HCT116 (cell line): ENCODE measurements around the gene TGM2. TPM values are rescaled to one million over a fixed set of nuclear protein-coding genes. Genes with fewer than 3 reads are reported as not detected.

Experiments
- ATAC-seq: fragments of 200-7000 bp; cut with Tn5 transposase; 2 replicates; pipeline ENCODE4 v1.9.1; 2020; ENCODE audit warnings: mild to moderate bottlenecking, moderate library complexity
- BruUV-seq: library from RNA; stranded (reverse); fragments of 400-500 nt; replicated peaks from 2 replicates; lab custom pipeline; 2021; lab: Mats Ljungman, UMichigan
- CTCF ChIA-PET: fragments of 300-600 bp; sonication (Branson Sonifier 250); formaldehyde crosslinking; loops from one replicate; lab custom pipeline; 2021; ENCODE audit warnings: antibody characterized with exemption; lab: Charles Lee
- POLR2A ChIA-PET: fragments of 300-600, 350-600 bp; sonication (Branson Sonifier 250); formaldehyde crosslinking; loops from one replicate; lab custom pipeline; 2021; ENCODE audit warnings: antibody characterized with exemption; lab: Charles Lee
- RAD21 ChIA-PET, 2 experiments: fragments of 300-600 bp; sonication (Branson Sonifier 250); formaldehyde crosslinking; loops; one replicate each; lab custom pipeline; 2023; ENCODE audit warnings: low total read pairs in 2 of 2; ENCODE audit not compliant: uncharacterized antibody in 2 of 2, unreplicated experiment in 2 of 2, low non-redundant PET in 1 of 2; lab: Charles Lee
- DNase-seq: peaks from one replicate; pipeline ENCODE4 v3.0.0-alpha.2; 2010; ENCODE audit warnings: low read depth, low spot score
- H2AFZ ChIP-seq: fragments of 200-600 bp; shearing (Covaris generic), sonication (generic); 2 replicates; pipeline ENCODE4 v1.6.1; 2017; ENCODE audit warnings: low read depth, mixed run types, mixed read lengths, antibody characterized with exemption, low read length; ENCODE audit not compliant: poor library complexity, severe bottlenecking
- H3K27ac ChIP-seq: 2 replicates; pipeline ENCODE4 v1.5.1; 2012; ENCODE audit warnings: low read depth, low read length
- H3K27me3 ChIP-seq: fragments of 200-600 bp; sonication (generic); 2 replicates; pipeline ENCODE4 v1.6.1; 2016; ENCODE audit warnings: mixed run types, low read length, mixed read lengths; ENCODE audit not compliant: insufficient read depth
- H3K36me3 ChIP-seq, 2 experiments: fragments of 200-500 bp in 1 of 2; fragments of 200-600 bp in 1 of 2; sonication (Bioruptor generic) in 1 of 2; sonication (generic) in 1 of 2; 2 replicates each; pipeline versions ENCODE4 v1.5.1 to v1.6.1; 2014 to 2016; ENCODE audit warnings: low read length in 2 of 2, inconsistent platforms in 1 of 2, mixed read lengths in 1 of 2, mixed run types in 1 of 2; ENCODE audit not compliant: insufficient read depth in 2 of 2, control insufficient read depth in 1 of 2
- H3K4me1 ChIP-seq, 2 experiments: fragments of 200-600 bp in 1 of 2; sonication (generic) in 1 of 2; 2 replicates each; pipeline versions ENCODE4 v1.5.1 to v1.6.1; 2012 to 2017; ENCODE audit warnings: low read length in 2 of 2, inconsistent platforms in 1 of 2, mild to moderate bottlenecking in 1 of 2, mixed read lengths in 1 of 2, mixed run types in 1 of 2, moderate library complexity in 1 of 2; ENCODE audit not compliant: insufficient read depth in 2 of 2, control insufficient read depth in 1 of 2
- H3K4me2 ChIP-seq: fragments of 200-600 bp; sonication (generic); 2 replicates; pipeline ENCODE4 v1.6.1; 2017; ENCODE audit warnings: mixed run types, low read length, mixed read lengths
- H3K4me3 ChIP-seq, 2 experiments: fragments of 200-600 bp in 1 of 2; sonication (generic) in 1 of 2; replicated peaks in 1 of 2; 2 replicates each; pipeline ENCODE4 v1.5.1; 2011 to 2016; ENCODE audit warnings: low read length in 2 of 2, control low read depth in 1 of 2, low read depth in 1 of 2, mild to moderate bottlenecking in 1 of 2, mixed read lengths in 1 of 2, mixed run types in 1 of 2
- H3K79me2 ChIP-seq: fragments of 200-600 bp; sonication (generic); 2 replicates; pipeline ENCODE4 v1.6.1; 2017; ENCODE audit warnings: mild to moderate bottlenecking, mixed run types, low read length, moderate library complexity, mixed read lengths; ENCODE audit not compliant: insufficient read depth
- H3K9ac ChIP-seq: fragments of 200-600 bp; sonication (generic); 2 replicates; pipeline ENCODE4 v1.6.1; 2016; ENCODE audit warnings: low read length, mixed read lengths
- H3K9me2 ChIP-seq: fragments of 200-600 bp; sonication (generic), shearing (Covaris generic); 2 replicates; pipeline ENCODE4 v1.6.1; 2017; ENCODE audit warnings: mixed run types, mild to moderate bottlenecking, moderate library complexity; ENCODE audit not compliant: insufficient read depth
- H3K9me3 ChIP-seq, 2 experiments: fragments of 200-500 bp in 1 of 2; fragments of 200-600 bp in 1 of 2; sonication (Bioruptor generic) in 1 of 2; sonication (generic) in 1 of 2; 2 replicates each; pipeline ENCODE4 v1.6.1; 2014 to 2017; ENCODE audit warnings: low read length in 2 of 2, mixed read lengths in 2 of 2, inconsistent platforms in 1 of 2, low read depth in 1 of 2, mild to moderate bottlenecking in 1 of 2, mixed run types in 1 of 2, moderate library complexity in 1 of 2; ENCODE audit not compliant: control insufficient read depth in 1 of 2, insufficient read depth in 1 of 2
- H4K20me1 ChIP-seq: fragments of 200-600 bp; sonication (generic), shearing (Covaris generic); 2 replicates; pipeline ENCODE4 v1.6.1; 2017; ENCODE audit warnings: mixed run types, mild to moderate bottlenecking, moderate library complexity; ENCODE audit not compliant: insufficient read depth
- ATF3 ChIP-seq: IDR thresholded peaks from 2 replicates; pipeline ENCODE4 v1.6.1; 2012
- CBX3 ChIP-seq: IDR thresholded peaks from 2 replicates; pipeline ENCODE4 v1.6.1; 2012; ENCODE audit warnings: low read depth
- CEBPB ChIP-seq: IDR thresholded peaks from 2 replicates; pipeline ENCODE4 v1.6.1; 2012; ENCODE audit warnings: low read depth
- EGR1 ChIP-seq: IDR thresholded peaks from 2 replicates; pipeline ENCODE4 v1.6.1; 2012; ENCODE audit warnings: low read depth
- ELF1 ChIP-seq: IDR thresholded peaks from 2 replicates; pipeline ENCODE4 v1.6.1; 2012; ENCODE audit warnings: low read depth, borderline replicate concordance
- EZH2phosphoT487 ChIP-seq: fragments of 200-600 bp; IDR thresholded peaks from 2 replicates; pipeline ENCODE4 v1.6.1; 2018; ENCODE audit warnings: antibody characterized with exemption, borderline replicate concordance
- POLR2AphosphoS5 ChIP-seq: IDR thresholded peaks from 2 replicates; pipeline ENCODE4 v1.6.1; 2011; ENCODE audit warnings: mild to moderate bottlenecking, low read depth, low read length, moderate library complexity
- REST ChIP-seq: IDR thresholded peaks from 2 replicates; pipeline ENCODE4 v1.6.1; 2012; ENCODE audit warnings: low read depth
- SIN3A ChIP-seq: IDR thresholded peaks from 2 replicates; pipeline ENCODE4 v1.6.1; 2012; ENCODE audit warnings: low read depth
- SP1 ChIP-seq: IDR thresholded peaks from 2 replicates; pipeline ENCODE4 v1.6.1; 2012; ENCODE audit warnings: low read depth
- SRF ChIP-seq: IDR thresholded peaks from 2 replicates; pipeline ENCODE4 v1.6.1; 2012; ENCODE audit warnings: low read depth
- ZBTB33 ChIP-seq: IDR thresholded peaks from 2 replicates; pipeline ENCODE4 v1.6.1; 2011; ENCODE audit warnings: mild to moderate bottlenecking, low read length, moderate library complexity; ENCODE audit not compliant: insufficient replicate concordance; ENCODE audit errors: extremely low read depth
- ZFX ChIP-seq: fragments of 450-650 bp; IDR thresholded peaks from 2 replicates; pipeline ENCODE4 v1.6.1; 2017
- ZNF274 ChIP-seq: fragments of 200-500 bp; sonication (Bioruptor generic); IDR thresholded peaks from 2 replicates; pipeline ENCODE4 v1.6.1; 2014; ENCODE audit warnings: mild to moderate bottlenecking, low read depth, low read length, inconsistent platforms
- intact Hi-C: fragments of 100-400 bp; cut with micrococcal nuclease; formaldehyde crosslinking; loops from 2 replicates; pipeline ENCODE4 v1.10.0; 2022
- total RNA-seq: library from RNA; stranded (reverse); gene quantifications from one replicate; pipeline ENCODE4 v1.2.1, GENCODE V29; 2021; ENCODE audit not compliant: unreplicated experiment

TGM2 gene
- total RNA-seq, 1 experiment from 2014 or later: 6.1 TPM

- no peak overlapping the region for H3K4me3 ChIP-seq
- H3K4me2 ChIP-seq: no peak overlapping the region
- no peak for ATAC-seq
- no peaks in the 10 kb centered on the region for H3K36me3 ChIP-seq
- no peaks in the 10 kb centered on the region for H3K27me3 ChIP-seq
- POLR2A ChIA-PET: no interaction called here
- H3K9me3 ChIP-seq: no peaks in the 10 kb centered on the region
- DNase-seq: no peak
- no peaks in the 10 kb centered on the region for H4K20me1 ChIP-seq
- H2AFZ ChIP-seq: no peak overlapping the region
- BruUV-seq: no TSS peak
- intact Hi-C loops: no loop called here
- CTCF ChIA-PET: no interaction called here
- no peak overlapping the region for H3K9ac ChIP-seq
- H3K27ac ChIP-seq: no peak overlapping the region
- no peaks in the 10 kb centered on the region for H3K9me2 ChIP-seq
- RAD21 ChIA-PET: no interaction called here
- peaks cover 7 to 30% of the 10 kb centered on the region in 2 experiments; a peak in 3 of 4 replicates for H3K4me1 ChIP-seq
- no peak for TF ChIP-seq SIN3A
- TF ChIP-seq ZBTB33: no peak
- no peak for TF ChIP-seq ELF1
- TF ChIP-seq REST: no peak
- TF ChIP-seq EGR1: no peak
- TF ChIP-seq ZFX: no peak
- no peak for TF ChIP-seq SP1
- no peak for TF ChIP-seq SRF
- no peak for TF ChIP-seq EZH2phosphoT487
- no peak for TF ChIP-seq POLR2AphosphoS5
- no peak for TF ChIP-seq CBX3
- no peak for TF ChIP-seq ZNF274
- no peak for TF ChIP-seq ATF3
- no peak for TF ChIP-seq CEBPB
- TF ChIP-seq, all 23 proteins: peak for 0
- H3K79me2 ChIP-seq: no peaks in the 10 kb centered on the region
These were observed 44.5 kb downstream of the TGM2 start for GRCh38 chr20:38120625-38120988.
